ENCODE results near the gene PLS1. TPM values are rescaled to one million over a fixed set of nuclear protein-coding genes. Genes with fewer than 3 reads are reported as not detected.
A peak's percentile ranks its signal among the peaks of the same experiment; 100 is the strongest.
"Not testable (repeated sequence)": the region's sequence is repeated elsewhere in the genome, so short reads cannot be mapped to it uniquely, and the experiment has no call there.

The PLS1 gene
- total RNA-seq, 1 experiment from 2014 or later = 53.8 TPM

DNA sequence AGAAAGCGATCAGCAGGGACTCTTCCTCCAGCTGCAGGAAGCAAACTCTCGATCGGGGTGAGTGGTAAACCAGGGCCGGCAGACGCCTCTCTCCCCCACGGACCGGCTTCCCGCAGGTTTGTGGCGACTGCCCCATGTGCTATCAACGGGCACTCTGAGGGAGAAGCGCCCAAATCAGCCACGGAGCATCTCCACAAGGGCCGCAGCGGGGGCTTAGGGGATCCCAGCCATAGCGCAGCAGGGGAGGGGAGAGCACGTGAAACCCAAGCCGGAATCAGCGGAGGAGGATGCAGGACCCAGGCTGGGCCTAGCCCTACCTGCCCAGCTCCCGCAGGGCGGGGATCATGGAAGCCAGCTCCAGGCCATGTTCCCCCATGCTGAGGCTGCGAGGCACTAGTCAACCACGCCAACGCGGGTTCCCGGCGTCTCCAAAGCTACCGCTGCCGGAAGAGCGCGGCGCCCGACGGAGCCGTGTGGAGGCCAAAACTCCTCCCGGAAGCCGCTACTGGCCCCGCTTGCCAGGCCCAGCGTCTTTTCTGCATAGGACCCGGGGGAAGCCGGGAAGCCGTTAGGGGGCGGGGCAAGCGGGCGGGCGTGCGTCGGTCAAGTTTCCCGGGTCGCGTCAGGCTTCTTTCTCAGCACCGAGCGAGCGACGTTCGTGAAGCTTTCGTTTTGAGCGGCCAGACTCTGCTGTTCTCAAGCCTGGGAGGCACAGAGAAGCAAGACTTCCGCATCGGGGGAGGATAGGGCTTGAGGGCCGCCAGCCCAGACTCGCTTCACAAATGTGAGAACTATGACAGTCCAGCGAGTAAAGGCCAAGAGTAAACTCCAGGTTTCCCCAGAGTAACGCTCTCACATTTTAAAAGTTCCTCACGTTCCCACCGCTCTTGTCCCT, 17.6 kb upstream of the PLS1 start, which contains the start of gene ATR:
TSS of gene ATR (minus strand) at position 405 of the 895 bp plus-strand sequence. CDS start at position 376, 29 bp downstream.
- Histone ChIP-seq H3K4me1 (replicated peaks; ENCODE audit: insufficient read depth) (peaks cover 28% of the 10 kb centered on the region), H3K4me3 (peak within 1 kb of the TSS; percentile 98), H3K27ac (peak within 1 kb of the TSS; percentile 81), H3K9me3 (ENCODE audit: insufficient read depth, low read depth) (no peaks in the 10 kb centered on the region), H3K27me3 (ENCODE audit: insufficient read depth, low read depth) (no peaks in the 10 kb centered on the region), H3K4me2 (peak within 1 kb of the TSS; percentile 96), H3K79me2 (ENCODE audit: low read depth) (peaks cover 50% of the 10 kb centered on the region), H3K36me3 (ENCODE audit: low read depth) (0 out of 2 replicates have a peak, but pooled peaks cover 7% of the 10 kb centered on the region), H3F3A (ENCODE audit: insufficient read depth, low read depth) (peaks cover 6% of the 10 kb centered on the region; the same call in 1 of the 2 replicates), H2AFZ (peak within 1 kb of the TSS; percentile 94), H3K9me2 (ENCODE audit: insufficient read depth) (no peaks in the 10 kb centered on the region), H4K20me1 (ENCODE audit: insufficient read depth) (no peaks in the 10 kb centered on the region)
- CTCF ChIA-PET = no interaction called here
- POLR2A ChIA-PET (ENCODE audit: unreplicated experiment) = interaction anchor here (0.5 to 1.2 kb wide), 6 partner anchors 19 to 422 kb away, joined by 3 to 9 read pairs (median 4); partner anchors contain the start of gene U2SURP
- peak; percentile 89 to 98 for DNase-seq
- intact Hi-C loops (cut with micrococcal nuclease; ENCODE audit: unreplicated experiment) = loop anchor here (1.0 to 10.0 kb wide), 4 partner anchors 18 to 422 kb away; partner anchors contain the start of genes PLS1, TRPC1, U2SURP and XRN1
- TSS peak; percentile 51 for BruUV-seq (replicated peaks)
- TF ChIP-seq, protein P1, sequence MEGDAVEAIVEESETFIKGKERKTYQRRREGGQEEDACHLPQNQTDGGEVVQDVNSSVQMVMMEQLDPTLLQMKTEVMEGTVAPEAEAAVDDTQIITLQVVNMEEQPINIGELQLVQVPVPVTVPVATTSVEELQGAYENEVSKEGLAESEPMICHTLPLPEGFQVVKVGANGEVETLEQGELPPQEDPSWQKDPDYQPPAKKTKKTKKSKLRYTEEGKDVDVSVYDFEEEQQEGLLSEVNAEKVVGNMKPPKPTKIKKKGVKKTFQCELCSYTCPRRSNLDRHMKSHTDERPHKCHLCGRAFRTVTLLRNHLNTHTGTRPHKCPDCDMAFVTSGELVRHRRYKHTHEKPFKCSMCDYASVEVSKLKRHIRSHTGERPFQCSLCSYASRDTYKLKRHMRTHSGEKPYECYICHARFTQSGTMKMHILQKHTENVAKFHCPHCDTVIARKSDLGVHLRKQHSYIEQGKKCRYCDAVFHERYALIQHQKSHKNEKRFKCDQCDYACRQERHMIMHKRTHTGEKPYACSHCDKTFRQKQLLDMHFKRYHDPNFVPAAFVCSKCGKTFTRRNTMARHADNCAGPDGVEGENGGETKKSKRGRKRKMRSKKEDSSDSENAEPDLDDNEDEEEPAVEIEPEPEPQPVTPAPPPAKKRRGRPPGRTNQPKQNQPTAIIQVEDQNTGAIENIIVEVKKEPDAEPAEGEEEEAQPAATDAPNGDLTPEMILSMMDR (conservative IDR thresholded peaks at IDR 0.05) = no peak
- TF ChIP-seq EZH2 (IDR thresholded peaks at IDR 0.05; ENCODE audit: low read depth) = no peak

- TF ChIP-seq, protein P1 (conservative IDR thresholded peaks at IDR 0.05) = no peak
- no peak for TF ChIP-seq EZH2 (IDR thresholded peaks at IDR 0.05; ENCODE audit: low read depth)
- ChIA-PET POLR2A (ENCODE audit: unreplicated experiment) (no interaction called here), CTCF (no interaction called here)
- H3K9me3 ChIP-seq (ENCODE audit: insufficient read depth, low read depth) = no peaks in the 10 kb centered on the region
- no peaks in the 10 kb centered on the region for H3K9me2 ChIP-seq (ENCODE audit: insufficient read depth)
- H3K36me3 ChIP-seq (ENCODE audit: low read depth) = 0 out of 2 replicates have a peak, but pooled peaks cover 7% of the 10 kb centered on the region
- intact Hi-C loops (cut with micrococcal nuclease; ENCODE audit: unreplicated experiment) = no loop called here
- peaks cover 6% of the 10 kb centered on the region; the same call in 1 of the 2 replicates for H3F3A ChIP-seq (ENCODE audit: insufficient read depth, low read depth)
- H3K27ac ChIP-seq = no peak overlapping the region
- H3K4me3 ChIP-seq = no peak overlapping the region; the same call in 1 of the 2 replicates
- H3K4me1 ChIP-seq (replicated peaks; ENCODE audit: insufficient read depth) = peaks cover 28% of the 10 kb centered on the region
- DNase-seq = no peak
- no peaks in the 10 kb centered on the region for H4K20me1 ChIP-seq (ENCODE audit: insufficient read depth)
- H3K27me3 ChIP-seq (ENCODE audit: insufficient read depth, low read depth) = no peaks in the 10 kb centered on the region
- peaks cover 35% of the 10 kb centered on the region for H3K79me2 ChIP-seq (ENCODE audit: low read depth)
- no peak overlapping the region for H2AFZ ChIP-seq
- H3K4me2 ChIP-seq = peak overlapping the region; percentile 96; the same call in 1 of the 2 replicates
- BruUV-seq (replicated peaks) = no TSS peak
Measured at GRCh38 chr3:142580061-142580423, 16.2 kb upstream of the PLS1 start.

- H3K4me2 ChIP-seq; DNase-seq; H3K27ac ChIP-seq; H2AFZ ChIP-seq; H3K9me2 ChIP-seq (ENCODE audit: insufficient read depth); CTCF ChIA-PET; intact Hi-C loops (cut with micrococcal nuclease; ENCODE audit: unreplicated experiment); BruUV-seq (replicated peaks); H3F3A ChIP-seq (ENCODE audit: insufficient read depth, low read depth); H4K20me1 ChIP-seq (ENCODE audit: insufficient read depth); H3K4me3 ChIP-seq; H3K36me3 ChIP-seq (ENCODE audit: low read depth); H3K9me3 ChIP-seq (ENCODE audit: insufficient read depth, low read depth); H3K27me3 ChIP-seq (ENCODE audit: insufficient read depth, low read depth): not testable (repeated sequence)
- Histone ChIP-seq H3K4me1 (replicated peaks; ENCODE audit: insufficient read depth) (peaks cover 29% of the 10 kb centered on the region), H3K79me2 (ENCODE audit: low read depth) (peaks cover 25% of the 10 kb centered on the region)
- POLR2A ChIA-PET (ENCODE audit: unreplicated experiment) = interaction anchor here (0.5 to 0.6 kb wide), 2 partner anchors 97 to 131 kb away, joined by 4 to 5 read pairs; no protein-coding TSS in a partner anchor
Measured at GRCh38 chr3:142581070-142581469, 15.1 kb upstream of the PLS1 start.

Measured in PC-9 (cell line).